HG03565 (cell line): ENCODE measurements around the gene CNTNAP5.

ENCODE experiments used
- ATAC-seq: cut with Tn5 transposase; IDR thresholded peaks from one replicate; pipeline ENCODE4 v1.9.1; 2021; ENCODE audit warnings: mild to moderate bottlenecking, moderate library complexity; ENCODE audit not compliant: unreplicated experiment

The CNTNAP5 gene

GRCh38 chr2:124586835-124587234 lies 561.7 kb downstream of the CNTNAP5 start:
- ATAC-seq: no peak

DNA sequence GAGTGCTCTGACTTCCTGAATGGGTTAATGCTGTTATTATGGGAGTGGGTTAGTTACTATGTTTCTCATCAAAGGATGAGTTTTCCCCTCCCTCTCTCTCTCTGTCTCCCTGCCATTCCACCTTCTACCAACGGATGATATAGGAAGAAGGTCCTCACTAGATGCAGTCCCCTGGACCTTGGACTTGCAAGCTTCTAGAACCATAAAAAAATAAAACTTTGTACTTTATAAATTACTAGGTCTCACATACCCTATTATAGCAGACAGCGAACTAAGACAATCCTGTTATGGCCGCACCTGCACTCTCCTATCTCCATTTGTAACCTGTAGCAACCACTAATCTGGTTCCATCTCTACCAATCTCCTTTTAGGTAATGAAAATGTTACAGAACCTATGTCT lies 564.9 kb downstream of the CNTNAP5 start:
- ATAC-seq: no peak

DNA sequence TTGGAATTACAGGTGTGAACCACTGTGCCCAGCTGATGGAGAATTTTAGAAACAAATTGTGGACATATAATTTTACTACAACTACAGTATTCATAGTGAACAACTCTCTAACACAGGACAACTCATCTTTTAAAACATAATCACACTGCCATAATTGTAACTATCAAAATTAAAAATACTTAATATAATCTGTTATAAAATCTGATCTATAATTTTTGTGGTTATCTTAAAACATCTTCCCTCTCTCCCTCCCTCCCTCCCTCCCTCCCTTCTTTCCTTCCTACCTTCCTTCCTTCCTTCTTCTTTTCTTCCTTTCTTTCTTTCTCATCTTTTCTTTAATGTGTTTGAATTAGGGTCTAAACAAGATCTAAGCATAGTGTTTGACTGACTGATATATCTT lies 577.7 kb downstream of the CNTNAP5 start:
- ATAC-seq: no peak

DNA sequence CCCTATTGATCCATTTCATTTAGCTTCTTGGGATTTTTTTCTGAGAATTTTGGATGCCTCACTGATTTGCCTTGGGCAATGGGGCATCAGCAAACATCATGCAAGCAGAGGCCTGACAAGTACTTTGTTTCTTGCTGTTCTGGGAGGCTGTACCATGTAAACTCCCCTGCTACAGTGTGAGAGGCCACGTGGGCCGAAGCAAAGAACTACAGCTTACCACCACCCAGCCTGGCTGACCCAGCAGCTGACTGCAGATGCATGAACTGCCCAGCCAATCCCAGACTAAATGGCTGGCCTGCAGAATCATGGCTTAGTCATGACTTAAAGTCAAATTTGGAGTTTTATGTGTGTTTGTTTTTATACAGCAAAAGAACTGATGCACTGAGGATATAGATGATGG lies 579.9 kb downstream of the CNTNAP5 start:
- no peak for ATAC-seq

- ATAC-seq: no peak
Measured at GRCh38 chr2:124607679-124608078, 582.6 kb downstream of the CNTNAP5 start.

DNA sequence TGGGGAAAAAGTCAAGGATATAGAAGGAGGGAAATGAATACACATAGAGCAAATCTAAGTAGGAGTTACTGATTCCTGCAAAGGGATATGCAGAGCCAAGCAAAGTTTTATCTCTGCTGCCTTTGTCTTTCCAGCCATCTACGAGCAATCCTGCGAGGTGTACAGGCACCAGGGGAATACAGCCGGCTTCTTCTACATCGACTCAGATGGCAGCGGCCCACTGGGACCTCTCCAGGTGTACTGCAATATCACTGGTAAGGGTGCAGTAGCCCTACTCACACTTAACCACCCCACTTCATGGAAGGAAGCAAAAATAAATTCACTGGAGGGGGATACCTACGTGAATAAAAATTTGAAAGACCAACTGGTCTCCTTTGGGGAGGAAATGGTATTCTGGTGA lies 584.6 kb downstream of the CNTNAP5 start:
- ATAC-seq: no peak

DNA sequence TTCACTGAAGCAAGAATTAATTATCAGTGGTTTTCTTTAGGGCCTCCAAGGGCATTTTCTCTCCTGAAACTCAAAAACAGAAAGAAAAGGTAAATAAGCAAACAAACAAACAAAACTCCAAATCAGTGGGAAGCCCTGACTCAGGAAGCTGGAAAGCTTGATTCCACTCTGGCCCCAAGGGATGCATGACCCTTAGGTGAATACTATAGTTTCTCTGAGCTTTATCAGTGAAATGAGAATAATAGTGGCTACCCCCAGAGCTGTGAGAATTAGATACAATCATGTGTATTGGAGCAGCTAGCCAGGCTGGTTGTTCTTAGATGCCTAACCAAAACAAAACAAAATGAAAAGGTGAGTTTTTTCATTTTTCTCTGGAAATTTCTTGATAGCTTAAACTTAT lies 585.1 kb downstream of the CNTNAP5 start:
- ATAC-seq: no peak

- ATAC-seq: no peak
Measured at GRCh38 chr2:124610866-124611265, 585.8 kb downstream of the CNTNAP5 start.

DNA sequence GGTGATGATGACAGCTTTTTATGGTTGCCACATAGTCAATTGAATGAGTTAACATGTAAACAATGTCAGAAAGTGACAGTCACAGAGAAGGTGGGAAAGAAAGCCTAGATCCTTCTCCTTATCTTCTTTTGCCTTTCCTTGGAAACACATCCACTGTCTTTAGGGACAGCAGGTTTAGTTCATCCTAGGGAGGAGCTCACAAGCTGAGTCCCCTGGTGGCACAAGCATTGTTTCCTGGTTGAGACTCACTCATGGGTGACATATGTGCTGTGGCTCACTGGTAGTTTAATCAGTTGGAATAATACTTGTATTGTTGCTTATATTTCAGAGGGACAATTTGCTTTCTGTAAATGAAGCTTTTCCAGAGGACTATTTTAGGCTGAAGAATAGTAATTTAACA lies 598.5 kb downstream of the CNTNAP5 start:
- no peak for ATAC-seq

GRCh38 chr2:124625561-124625960 lies 600.5 kb downstream of the CNTNAP5 start:
- no peak for ATAC-seq

- no peak for ATAC-seq
Measured at GRCh38 chr2:124626993-124627392, 601.9 kb downstream of the CNTNAP5 start.

DNA sequence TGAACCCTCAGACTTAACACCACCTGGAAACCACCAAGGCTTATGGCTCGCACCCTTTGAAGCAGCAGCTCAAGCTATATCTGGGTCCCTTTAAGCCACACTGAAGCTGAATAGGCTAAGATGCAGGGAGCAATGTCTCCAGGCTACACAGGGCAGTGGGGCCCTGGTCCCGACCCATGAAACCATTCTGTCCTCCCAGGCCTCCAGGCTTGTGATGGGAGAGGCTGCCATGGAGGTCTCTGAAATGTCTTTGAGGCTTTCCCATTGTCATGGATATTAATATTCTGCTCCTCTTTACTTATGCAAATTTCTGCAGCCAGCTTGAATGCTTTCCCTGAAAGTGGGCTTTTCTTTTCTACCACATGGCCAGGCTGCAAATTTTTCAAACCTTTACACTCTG lies 608.7 kb downstream of the CNTNAP5 start:
- no peak for ATAC-seq

DNA sequence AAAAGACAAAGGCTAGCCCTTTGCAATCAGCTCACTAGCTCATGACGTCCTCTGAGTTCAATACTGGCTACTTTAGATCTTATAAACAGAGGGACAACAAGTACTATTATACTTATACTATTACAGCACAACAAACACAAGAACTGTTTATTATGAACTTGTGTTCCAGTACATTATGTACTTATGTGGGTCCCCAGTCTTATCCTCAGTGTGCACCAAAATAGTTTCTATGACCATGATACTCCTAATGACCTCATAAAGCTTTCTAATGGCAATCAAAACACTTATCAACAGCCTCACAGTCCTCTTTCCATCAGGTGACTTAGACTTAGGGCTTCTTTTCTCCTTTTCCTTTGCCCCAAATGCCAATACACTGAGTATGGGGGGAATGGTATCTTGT lies 614.4 kb downstream of the CNTNAP5 start:
- no peak for ATAC-seq

GRCh38 chr2:124640221-124640750 lies 615.2 kb downstream of the CNTNAP5 start:
- no peak for ATAC-seq

GRCh38 chr2:124646166-124646815 lies 621.2 kb downstream of the CNTNAP5 start:
- no peak for ATAC-seq

DNA sequence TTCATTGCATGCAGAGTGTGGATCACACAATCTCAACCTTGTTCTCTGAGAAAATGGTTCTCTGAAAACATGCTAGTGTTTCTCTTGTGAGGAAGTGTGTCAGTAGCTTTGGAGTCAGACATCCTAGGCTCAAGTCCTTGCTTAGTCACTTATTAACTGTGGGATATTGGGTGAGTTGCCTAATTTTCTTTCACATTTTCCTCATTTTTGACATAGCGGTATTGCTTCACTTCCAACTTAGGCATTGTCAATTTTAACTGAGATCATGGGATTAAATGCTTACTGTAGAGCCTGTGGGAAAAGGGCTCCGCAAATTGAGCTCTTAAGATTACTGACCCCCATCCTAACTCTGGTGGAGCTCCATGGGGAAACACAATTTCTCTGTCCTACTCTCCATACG lies 622.2 kb downstream of the CNTNAP5 start:
- no peak for ATAC-seq

GRCh38 chr2:124647663-124648062 lies 622.6 kb downstream of the CNTNAP5 start:
- ATAC-seq: no peak

DNA sequence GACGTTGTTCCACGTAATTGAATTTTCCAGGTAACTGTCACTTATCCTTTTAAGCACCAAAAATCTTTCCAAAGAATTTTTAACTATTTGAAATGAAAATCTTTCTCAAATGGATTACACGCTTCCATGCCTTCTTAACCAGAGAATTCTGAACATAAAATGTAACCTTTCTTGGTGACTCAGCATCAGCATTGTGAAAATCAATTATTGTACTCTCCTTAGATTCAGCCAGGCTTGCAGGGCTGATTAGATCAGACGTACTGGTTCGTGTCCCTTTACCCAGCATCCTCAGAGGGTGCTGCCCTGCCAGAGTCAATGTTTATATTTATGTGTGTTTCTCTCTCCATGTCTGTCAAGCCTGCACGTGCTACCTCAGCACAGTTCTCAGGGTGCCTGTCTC lies 623.9 kb downstream of the CNTNAP5 start:
- no peak for ATAC-seq

GRCh38 chr2:124652099-124652498 lies 627.0 kb downstream of the CNTNAP5 start:
- no peak for ATAC-seq

- ATAC-seq: no peak
Measured at GRCh38 chr2:124658373-124658772, 633.3 kb downstream of the CNTNAP5 start.

DNA sequence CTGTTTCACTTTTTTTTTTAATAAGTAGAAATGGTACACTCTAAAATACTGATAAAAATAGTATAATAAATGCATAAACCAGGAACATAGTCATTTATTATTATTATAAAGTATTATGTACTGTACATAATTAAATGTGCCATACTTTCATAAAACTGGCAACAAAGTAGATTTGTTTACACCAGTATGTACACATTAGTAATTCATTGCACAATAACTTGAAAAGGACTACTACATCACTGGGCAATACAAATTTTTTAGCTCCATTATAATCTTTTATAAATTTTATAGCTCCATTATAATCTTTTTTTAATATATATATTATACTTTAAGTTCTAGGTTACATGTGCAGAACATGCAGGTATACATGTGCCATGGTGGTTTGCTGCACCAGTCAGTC lies 636.5 kb downstream of the CNTNAP5 start:
- ATAC-seq: no peak

- no peak for ATAC-seq
Measured at GRCh38 chr2:124662946-124663644, 638.0 kb downstream of the CNTNAP5 start.

GRCh38 chr2:124663645-124663997 lies 638.5 kb downstream of the CNTNAP5 start:
- no peak for ATAC-seq
